Measurements from ENCODE around the gene SLC39A13.

The SLC39A13 gene

GRCh38 chr11:47403135-47403534 is 5.3 kb upstream of the SLC39A13 start:
- no peak for DNase-seq (ENCODE audit: low read depth)

GRCh38 chr11:47403571-47403970 is 4.8 kb upstream of the SLC39A13 start:
- DNase-seq (ENCODE audit: low read depth) = no peak

DNA sequence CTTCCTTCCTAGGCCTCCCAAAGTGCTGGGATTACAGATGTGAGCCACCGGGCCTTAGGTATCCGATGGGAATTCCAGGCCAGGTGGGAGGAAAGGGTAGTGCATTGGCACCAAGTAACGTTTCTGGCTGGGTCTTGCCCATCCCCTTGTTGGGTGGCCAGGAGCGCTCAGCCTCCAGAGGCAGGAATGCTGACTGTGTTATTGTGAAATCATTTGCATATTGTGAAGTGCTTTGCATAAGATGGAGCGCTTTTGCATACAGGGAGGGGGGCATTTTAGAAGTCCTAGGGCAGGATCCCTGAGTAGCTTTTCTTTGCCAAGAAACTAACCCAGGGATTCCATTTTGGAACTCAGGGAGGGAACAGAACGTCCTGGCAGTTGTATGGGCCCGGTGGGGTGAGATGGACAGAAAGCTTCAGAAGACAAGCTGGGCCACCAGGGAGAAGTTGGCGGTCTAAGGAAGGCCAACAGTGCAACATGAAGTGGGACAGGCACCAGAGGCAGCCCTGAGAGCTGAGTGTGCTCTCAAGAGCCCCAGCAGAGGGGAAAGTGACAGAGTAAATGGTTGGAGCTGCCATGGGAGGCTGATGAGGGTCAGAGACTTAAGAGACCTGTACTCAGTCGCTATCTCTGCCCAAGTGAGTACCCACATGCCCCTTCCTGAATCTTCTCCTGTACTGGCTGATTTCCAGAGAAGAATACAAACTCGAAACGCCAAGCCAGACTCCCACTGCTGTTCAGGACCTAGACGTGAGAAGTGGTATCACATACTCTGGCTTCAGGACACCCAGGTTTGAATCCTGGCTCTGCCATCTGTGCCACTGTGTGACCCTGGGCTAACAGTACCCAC is 1.3 kb upstream of the SLC39A13 start:
- DNase-seq (ENCODE audit: low read depth) = no peak

DNA sequence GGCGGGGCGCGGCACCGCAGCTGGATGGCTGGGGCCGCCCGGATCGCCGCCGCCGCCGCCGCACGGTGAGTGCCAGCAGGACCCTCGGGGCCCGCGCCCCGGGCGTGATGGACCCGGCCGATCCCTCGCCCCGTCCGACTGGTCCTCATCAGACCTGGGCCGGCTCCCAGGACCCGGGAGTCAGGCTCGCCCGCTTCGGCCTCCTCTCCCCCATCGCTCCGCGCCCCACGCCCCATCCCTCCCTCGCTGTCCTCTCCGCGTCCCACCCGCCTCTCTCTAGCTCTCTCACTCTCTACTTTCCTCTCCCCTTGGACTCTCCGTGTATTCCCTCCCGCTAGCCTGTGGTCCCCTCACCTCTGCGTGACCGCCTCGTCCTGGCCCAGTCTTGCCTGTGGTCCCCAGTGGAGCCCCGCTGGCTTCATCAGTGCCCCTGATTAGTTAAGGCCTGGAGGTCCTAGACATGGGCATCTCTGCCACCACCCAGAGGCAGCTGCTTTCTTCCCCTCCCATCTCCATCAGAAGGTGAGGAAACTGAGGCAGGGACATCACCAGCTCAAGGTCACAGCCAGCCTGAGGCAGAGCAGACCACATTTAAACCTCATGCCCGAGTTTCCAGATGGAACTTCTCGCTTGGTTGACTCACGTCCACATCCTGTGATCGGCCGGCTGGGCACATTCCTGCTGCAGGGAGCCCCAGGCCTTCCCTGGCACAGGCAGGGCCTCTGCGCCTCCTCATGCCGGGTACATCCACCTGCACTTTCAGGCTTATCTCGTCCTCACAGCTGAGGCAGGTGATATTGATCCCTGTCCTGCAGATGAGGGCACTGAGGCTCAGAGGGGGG is 429 bp downstream of the SLC39A13 start:
- DNase-seq (ENCODE audit: low read depth) = peak; percentile 65

- DNase-seq (ENCODE audit: low read depth) = no peak
These were observed 1.3 kb downstream of the SLC39A13 start for GRCh38 chr11:47409440-47410369.

DNA sequence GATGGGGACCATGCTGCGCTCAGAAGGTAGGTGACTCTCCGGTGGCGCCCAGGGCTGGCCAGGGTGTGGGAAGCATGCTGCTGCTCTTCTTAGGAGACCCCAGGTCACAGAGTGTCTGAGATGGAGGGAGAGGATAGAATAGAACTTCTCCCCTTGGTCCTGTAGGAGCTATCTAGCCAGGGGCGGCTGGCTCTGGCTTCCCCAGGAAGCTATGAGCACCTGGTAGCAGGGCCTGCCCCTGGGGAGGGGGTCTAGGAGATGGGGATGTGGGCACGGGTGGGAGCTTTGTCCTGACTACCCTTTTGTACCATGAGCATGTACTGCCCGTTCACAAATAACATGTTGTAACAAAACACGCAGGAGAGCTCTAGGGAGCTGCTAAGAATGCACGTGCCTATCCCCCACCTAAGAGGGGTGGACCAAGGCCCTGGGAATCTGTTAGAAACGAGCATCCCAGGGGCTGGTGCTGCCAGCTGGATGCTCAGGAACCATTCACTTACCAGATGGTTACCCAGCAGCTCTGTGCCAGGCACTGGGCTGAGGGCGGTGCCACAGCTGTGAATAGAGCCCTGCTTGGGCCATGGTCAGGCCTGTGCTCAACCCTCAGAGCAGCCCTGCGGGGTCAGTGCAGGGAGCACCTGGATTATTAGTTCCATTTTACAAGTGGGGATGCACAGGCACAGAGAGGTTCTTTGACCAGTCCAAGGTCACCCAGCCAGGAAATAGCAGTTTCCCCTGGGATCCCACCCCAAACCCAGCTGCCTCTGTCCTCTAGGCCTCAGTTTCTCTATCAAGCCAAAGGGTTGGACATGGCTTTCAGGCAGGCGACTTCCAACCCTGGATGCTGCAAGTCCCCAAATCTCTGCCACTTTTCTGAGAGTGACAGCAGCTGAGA is 2.2 kb downstream of the SLC39A13 start:
- DNase-seq (ENCODE audit: low read depth) = no peak

DNA sequence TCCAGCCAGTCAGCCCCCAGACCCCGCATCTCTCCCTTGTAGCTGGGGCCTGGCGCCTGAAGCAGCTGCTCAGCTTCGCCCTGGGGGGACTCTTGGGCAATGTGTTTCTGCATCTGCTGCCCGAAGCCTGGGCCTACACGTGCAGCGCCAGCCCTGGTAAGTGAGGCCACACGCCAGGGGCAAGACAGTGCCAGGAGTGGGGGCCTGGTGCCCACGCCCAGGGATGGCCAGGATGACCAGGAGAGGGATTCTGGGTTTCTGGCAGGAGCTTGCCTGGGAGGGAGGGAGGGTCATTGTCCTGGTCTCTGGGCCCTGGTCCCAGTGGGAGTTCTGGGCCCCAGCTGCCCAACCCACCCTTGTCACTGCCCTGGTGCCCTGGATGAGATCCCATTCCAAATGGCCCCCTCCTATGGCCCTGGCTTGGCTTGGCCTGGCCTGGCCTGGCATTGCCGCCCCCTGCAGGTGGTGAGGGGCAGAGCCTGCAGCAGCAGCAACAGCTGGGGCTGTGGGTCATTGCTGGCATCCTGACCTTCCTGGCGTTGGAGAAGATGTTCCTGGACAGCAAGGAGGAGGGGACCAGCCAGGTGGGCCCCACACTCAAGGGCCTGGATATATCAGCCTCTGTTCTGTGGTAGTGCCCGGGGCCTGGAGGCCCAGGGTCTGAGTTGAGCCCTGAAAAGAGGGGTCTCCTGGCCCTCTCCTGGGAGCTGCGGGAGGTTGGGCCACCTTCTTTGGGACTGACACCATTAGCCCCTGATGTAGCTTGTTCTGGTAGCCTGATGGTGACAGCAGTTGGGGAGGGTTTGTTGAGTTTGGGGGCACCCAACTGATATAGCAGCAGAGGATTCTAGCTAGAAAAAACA is 3.7 kb downstream of the SLC39A13 start:
- no peak for DNase-seq (ENCODE audit: low read depth)

- no peak for DNase-seq (ENCODE audit: low read depth)
These were observed 5.0 kb downstream of the SLC39A13 start for GRCh38 chr11:47413351-47413750.

DNA sequence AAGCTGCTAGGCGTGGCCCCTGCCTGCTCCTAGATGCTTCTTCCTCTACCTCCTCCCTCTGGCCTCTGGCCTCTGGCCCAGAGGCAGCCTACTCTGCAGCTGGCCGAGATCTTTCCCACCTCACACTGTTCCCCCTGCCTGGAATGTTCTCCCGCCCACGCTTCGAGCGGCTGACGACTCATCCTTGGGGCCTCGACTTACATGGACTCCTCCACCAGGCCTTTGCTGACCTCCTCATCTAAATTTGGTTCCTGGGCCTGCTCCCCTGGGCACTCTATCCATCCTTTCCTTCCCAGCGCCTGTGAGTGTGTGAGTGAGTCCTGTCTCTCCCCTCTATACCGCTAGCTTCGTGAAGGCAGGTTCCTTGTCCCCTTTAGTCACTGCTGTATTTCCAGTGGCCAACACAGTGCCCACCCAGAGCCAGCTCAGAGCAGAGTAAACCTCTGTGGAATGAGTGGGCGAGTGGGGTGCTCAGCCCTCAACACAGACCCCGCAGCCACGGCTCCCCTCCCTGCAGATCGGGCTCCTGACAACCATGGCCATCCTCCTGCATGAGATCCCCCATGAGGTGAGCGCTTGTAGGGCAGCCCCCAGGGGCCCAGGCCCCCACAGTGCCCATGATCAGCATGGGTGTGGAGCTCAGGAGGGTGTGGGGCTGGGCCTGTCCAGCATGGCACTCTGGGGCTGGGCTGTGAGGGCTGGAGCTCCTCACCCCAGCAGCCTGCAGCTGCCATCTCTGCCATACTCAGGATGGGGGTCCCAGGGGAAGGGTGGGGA is 5.7 kb downstream of the SLC39A13 start:
- DNase-seq (ENCODE audit: low read depth) = peak; percentile 18

DNA sequence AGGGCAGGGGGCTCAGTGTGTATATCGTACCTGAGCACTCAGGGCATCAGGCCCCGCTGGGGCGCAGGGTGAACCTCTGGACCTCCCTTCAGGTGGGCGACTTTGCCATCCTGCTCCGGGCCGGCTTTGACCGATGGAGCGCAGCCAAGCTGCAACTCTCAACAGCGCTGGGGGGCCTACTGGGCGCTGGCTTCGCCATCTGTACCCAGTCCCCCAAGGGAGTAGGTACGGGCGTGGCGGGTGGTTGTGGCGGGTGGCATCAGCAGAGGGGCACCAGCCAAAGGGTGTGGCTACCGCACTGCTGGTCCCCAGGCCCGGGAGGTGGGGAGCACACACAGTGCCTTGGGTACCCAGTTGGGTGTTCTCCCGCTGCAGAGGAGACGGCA is 6.3 kb downstream of the SLC39A13 start:
- DNase-seq (ENCODE audit: low read depth) = no peak

DNA sequence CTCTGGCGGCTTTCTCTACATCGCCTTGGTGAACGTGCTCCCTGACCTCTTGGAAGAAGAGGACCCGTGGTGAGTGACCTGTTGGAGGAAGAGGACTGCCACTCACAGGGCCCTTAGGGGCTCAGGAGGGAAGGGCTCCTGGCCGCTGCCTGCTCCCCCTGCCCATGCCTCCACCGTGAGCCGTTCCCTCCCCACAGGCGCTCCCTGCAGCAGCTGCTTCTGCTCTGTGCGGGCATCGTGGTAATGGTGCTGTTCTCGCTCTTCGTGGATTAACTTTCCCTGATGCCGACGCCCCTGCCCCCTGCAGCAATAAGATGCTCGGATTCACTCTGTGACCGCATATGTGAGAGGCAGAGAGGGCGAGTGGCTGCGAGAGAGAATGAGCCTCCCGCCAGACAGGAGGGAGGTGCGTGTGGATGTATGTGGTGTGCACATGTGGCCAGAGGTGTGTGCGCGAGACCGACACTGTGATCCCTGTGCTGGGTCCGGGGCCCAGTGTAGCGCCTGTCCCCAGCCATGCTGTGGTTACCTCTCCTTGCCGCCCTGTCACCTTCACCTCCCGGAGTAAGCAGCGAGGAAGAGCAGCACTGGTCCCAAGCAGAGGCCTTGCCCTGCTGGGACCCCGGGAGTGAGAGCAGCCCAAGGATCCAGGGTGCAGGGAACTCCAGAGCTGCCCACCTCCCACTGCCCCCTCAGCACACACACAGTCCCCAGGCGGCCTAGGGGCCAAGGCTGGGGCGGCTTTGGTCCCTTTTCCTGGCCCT is 6.9 kb downstream of the SLC39A13 start:
- DNase-seq (ENCODE audit: low read depth) = no peak

GRCh38 chr11:47415949-47416472 is 7.6 kb downstream of the SLC39A13 start:
- peak; percentile 91 for DNase-seq (ENCODE audit: low read depth)

DNA sequence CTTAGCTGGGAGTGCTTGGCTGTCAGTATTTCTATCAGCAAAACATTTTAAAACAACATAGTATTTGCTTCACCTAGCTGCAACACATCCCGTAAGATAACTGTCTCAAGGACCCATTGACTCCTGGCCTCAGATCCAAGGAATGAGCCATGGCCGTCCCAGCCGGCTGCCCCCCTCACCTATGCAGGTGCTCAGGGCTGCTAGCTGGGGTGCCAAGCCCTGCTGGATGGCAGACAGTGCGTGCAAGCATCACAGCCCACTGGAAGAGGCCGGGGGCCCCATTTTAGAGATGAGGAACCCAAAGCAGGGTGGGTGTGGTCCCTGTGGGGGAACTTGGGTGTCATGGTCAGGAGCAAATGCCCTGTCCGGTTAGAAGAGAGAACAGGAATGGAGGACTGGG is 9.3 kb downstream of the SLC39A13 start:
- no peak for DNase-seq (ENCODE audit: low read depth)

- DNase-seq (ENCODE audit: low read depth) = no peak
These were observed 10.3 kb downstream of the SLC39A13 start for GRCh38 chr11:47418454-47419259.

DNA sequence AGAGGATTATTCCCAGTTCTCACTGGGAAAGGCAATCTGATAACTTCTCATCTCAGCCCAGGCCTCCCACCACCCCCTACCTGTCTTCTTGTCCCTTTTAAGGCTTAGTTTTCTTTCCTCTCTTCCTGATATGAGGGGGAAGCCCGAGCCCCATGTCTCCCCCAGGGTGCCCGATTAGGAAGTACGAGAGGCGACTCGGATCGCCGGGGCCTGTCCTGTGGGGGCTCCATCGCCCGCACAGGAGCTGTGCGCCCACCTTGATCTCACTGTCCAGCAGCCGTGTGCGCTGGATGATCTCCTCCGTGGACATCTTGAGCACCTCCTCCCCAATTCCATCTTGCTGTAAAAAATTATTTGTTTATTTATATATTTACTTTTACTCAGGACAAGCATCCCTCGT is 17.2 kb downstream of the SLC39A13 start:
- no peak for DNase-seq (ENCODE audit: low read depth)

DNA sequence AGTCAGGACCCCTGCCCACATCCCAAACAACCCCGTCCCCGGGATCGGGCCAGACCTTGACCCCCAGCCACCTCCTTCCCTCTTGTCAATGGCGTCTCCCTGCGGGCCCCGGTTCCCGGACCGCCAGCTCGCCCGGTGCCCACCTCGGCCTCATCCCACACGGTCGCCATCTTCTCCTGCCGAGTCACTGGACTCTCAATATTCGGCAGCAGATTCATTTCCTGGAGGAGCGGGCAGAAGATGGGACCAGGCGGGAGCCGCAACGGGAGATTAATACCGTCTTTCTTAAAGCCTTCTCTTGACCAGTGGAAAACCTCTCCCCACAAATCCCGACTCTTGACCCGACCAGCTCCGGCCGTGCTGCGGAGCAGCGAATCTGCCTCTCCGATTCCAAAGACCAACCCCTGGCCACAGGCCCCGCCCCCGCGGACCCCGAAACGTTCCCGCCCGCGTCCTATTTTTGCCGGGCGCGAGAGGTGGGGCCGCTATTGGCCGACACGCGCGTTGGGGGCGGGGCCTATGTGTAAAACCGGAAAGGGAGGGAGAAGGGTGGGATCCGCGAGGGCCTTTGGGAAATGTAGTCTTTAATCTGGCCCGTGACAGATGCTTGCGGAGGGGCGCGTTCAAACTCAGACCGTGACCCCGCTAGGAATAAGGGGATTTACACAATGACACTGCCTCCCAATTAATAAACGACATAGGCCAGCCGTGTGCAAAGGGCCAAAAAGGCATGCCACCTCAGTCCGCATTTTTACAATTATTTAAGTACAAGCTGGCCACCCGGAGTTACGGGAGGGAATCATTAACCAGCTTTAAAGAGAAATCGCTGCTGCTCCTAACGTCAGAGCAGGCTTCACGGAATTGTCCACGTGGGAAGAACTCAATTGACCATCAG is 17.9 kb downstream of the SLC39A13 start, which contains the start of gene PSMC3:
PSMC3 (minus strand) TSS at position 378 of the 895 bp plus-strand sequence; CDS start at position 218, 160 bp downstream.
- DNase-seq (ENCODE audit: low read depth) = peak; percentile 95
